Frontal cortex (tissue), 4 donors: ENCODE results near the gene ESRRB. TPM values are rescaled to one million over a fixed set of nuclear protein-coding genes. Genes with fewer than 3 reads are reported as not detected.

ENCODE experiments used
- DNase-seq, 2 donors: peaks; one replicate each; pipeline ENCODE4 v3.0.0; 2012; ENCODE audit warnings: low spot score in 2 of 2
- FAIRE-seq: peaks from 2 replicates; lab custom pipeline; 2012; peaks lifted over from hg19 to GRCh38; lab: Jason Lieb, UNC
- total RNA-seq: library from RNA; depleted of rRNA; stranded (reverse); fragments of >200 nt; gene quantifications from one replicate; pipeline ENCODE4 v1.2.3, GENCODE V29; 2014
- donor health status: control.
- donor health status: control.
- donor health status: control.

The ESRRB gene
- total RNA-seq, 1 donor from 2014 or later = under 0.01 TPM

DNA sequence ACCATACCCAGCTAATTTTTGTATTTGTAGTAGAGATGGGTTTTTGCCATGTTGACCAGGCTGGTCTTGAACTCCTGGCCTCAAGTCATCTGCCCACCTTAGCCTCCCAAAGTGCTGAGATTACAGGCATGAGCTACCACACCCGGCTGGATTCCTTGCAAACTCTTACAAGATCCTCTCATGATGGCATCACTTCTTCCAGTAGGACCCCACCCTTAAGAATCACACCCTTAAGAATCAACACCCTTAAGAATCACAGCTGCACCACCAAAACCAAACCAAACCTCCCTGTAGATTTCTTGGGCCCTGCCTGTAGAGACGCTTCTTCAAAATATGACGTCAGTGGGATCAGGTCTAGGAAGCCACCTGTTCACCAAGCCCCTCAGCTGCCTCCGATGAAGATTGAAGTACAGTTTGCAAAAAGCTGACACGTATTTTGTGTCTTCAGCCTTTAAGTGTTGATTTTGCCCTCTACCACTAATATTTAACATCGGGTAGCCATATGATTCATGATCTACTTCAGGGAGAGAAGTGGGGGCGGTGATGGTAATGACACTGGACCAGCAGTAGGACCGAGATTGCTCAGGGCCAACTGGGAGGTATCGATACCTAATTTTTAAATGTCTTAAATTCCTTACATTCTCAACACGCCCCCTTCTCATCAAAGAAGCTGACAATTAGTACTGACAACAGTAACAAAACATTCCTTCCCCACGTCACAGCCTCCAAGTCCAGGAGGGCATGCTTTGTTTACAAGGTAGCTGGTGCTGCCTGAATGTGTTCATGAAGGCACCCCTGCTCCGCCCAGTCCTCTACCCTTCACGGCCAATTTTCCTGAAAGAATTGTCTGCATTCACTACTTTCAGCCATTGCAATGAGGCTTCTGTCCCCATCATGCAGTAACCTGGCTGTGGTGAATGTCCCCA, 57.2 kb downstream of the ESRRB start:
- no peak for FAIRE-seq
- DNase-seq = no peak

- FAIRE-seq = no peak
- DNase-seq = no peak
Measured at GRCh38 chr14:76434220-76434619, 58.3 kb downstream of the ESRRB start.

GRCh38 chr14:76439237-76439775, 63.4 kb downstream of the ESRRB start:
- FAIRE-seq (no peak), DNase-seq (no peak)

DNA sequence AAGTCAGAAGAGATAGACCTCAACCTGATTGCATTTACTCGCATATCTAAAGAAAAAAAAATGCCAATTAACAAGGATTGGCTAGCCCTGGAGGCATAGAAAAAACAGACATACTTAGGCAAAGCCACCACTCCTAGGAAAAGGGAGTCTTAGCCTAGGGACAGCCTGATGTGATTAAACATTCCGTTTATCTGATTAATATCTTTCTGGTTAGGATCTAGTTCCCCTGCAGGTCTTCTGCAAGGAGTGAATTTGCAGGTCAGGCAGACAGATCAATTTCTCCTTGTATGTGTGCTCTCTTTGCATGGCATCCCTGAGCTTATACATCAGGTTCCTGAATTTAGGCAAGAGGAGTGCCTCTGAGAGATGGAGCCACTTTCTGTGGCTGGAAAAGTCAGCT, 70.5 kb downstream of the ESRRB start:
- DNase-seq = no peak
- FAIRE-seq = no peak

DNA sequence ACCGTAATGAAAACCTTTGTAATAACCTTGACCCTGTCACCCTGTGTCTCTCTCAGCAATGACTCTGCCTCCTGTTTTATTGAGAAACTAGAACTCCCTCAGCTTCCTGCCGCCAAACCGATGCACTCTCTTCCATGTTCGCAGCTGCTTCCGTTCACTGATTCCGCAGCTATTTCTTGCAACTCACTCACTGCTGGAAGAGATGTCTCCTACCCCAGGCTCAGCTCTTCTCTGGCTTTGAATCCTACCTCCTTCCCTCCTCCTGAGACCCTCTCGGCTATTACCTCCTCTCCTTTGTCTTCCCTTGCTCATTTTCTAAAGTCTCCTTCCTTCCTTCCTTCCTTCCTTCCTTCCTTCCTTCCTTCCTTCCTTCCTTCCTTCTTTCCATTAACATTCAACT, 71.0 kb downstream of the ESRRB start:
- no peak for DNase-seq
- FAIRE-seq = no peak

- FAIRE-seq (no peak), DNase-seq (no peak)
Measured at GRCh38 chr14:76450476-76450875, 74.5 kb downstream of the ESRRB start.

DNA sequence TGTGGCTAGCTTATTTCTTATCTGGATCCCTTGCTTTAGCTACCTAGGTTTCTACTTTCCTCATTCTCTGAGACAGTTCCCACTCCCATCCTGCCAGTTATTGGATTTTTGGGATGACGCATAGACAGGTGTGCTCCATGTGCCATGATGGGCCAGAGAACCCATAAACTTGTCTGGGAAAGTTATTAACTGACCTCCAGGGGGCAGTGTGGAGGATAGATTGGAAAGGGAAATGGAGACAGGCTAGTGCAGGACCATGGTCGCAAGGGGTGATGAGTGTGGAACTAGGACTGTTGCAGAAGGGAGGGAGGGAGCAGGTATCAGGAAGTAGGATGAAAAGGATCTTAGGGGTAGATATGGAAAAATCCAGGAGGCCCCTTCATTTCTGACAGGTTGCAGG, 80.3 kb downstream of the ESRRB start:
- no peak for FAIRE-seq
- peak in 1 of 2 donors; percentile 28 for DNase-seq

GRCh38 chr14:76456891-76457586, 81.1 kb downstream of the ESRRB start:
- no peak for FAIRE-seq
- no peak for DNase-seq

- DNase-seq (no peak), FAIRE-seq (no peak)
Measured at GRCh38 chr14:76457841-76458240, 81.9 kb downstream of the ESRRB start.

- no peak for DNase-seq
- FAIRE-seq = no peak
Measured at GRCh38 chr14:76461886-76462285, 85.9 kb downstream of the ESRRB start.

DNA sequence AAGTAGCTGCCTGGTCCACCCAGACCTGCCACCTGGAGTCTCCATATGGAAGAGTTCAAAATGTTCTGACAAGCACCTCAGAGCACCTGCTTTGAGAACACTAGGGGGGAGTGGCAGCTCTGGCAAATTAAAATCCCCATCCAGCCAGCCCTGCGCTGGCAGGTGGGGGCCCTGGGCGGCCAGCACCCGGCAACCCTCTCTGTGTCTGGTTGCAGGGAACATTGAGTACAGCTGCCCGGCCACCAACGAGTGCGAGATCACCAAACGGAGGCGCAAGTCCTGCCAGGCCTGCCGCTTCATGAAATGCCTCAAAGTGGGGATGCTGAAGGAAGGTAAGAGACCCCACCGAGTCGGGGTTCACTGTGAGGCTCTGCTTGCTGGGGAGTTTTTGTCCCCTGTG, 86.4 kb downstream of the ESRRB start:
- DNase-seq = no peak
- no peak for FAIRE-seq

DNA sequence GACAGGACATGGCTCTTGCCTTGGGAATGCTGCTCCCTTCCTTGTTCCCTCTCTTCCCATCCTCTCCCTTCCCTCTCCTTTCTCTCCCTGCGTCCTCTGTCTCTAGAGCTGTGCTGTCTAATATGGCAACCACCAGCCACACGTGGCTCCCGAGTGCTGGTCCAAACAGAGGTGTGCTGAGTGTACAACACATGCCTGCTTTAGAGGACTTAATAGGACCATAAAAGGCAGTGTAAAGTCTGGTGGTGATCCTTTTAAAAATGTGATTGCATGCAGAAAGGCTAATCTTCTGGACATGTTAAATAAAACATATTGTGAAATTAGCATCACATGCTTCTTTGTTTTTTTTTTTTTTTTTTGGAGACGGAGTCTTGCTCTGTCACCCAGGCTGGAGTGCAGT, 87.2 kb downstream of the ESRRB start:
- FAIRE-seq (no peak), DNase-seq (no peak)

GRCh38 chr14:76464856-76465255, 88.9 kb downstream of the ESRRB start:
- DNase-seq (no peak), FAIRE-seq (no peak)

DNA sequence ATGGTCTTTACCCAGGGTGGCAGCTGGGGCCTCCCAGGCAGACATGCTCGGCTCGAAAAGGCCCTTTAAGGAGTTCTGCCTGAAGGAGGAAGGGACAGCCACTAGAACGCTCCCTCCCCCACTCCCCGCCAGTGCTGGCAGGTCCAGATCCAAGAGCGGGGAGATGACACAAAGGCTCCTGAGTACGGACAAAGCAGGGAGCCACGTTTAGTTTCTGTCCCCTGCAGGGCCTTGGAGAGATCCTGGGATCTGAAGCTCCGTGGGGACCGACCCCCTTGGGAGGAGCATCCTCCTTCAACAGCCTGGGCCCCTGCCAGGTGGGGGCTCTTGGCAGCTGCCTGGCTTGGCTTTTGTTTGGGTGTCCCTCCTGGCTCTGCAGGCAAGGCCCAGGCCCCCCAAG, 89.7 kb downstream of the ESRRB start:
- no peak for DNase-seq
- no peak for FAIRE-seq

DNA sequence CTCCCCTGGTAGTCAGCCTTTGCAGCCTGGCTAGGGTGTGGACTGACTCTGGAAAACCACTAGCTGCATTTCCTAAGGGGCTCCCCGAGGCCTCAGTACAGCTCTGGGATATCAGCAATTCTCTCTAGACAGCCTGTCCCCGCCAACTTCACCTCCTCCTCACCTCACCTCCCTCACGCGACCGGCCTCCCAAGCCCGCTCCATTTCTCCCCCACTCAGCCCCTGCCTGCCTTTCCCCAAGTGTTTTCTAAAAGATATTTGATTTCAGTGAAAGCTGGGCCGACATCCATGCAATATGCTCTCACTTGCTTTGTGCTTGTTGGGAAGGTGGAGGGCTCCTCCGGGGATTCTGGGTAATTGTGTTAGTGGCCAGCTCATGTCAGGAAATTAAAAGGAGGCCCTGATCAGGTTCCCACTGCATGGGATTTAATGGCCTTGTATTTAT, 91.8 kb downstream of the ESRRB start:
- DNase-seq = no peak
- no peak for FAIRE-seq

GRCh38 chr14:76472199-76472723, 96.3 kb downstream of the ESRRB start:
- FAIRE-seq = no peak

DNA sequence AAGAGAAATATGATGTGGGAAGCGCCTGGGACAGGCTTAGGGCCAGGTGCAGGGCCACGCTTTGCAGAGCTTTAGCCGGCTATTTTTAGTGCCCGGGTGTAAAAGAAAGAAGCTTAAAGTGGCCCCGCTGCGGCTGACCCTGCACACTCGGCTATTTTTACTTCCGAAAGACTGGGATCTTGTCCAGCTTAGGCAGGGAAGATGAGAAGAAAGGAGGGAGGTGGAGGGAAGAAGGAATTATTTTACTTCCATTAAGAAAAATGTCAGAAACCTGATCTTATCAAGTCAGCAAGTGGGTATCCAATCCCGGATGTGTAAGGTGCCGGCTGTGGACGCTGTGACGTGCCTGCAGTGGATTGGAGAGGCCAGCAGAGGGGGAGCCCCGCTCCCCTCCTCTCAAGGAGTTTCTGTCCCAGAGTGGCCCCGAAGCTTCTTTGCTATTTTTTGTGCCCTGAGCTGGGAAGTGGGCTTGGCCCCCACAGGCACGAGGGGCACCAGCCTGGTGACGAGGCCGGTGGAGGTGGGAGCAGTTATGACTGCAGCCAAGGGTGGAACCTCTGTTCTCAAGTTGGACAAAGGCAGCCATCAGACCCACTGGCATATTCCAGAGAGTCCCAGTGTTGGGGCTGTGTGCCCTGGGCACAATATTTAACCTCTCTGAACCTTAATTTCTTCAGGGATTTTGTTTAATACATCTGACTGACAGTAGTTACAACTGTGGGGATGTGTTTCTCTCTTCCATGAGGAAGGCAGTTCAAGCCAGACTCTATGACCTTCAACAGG, 97.7 kb downstream of the ESRRB start:
- FAIRE-seq = no peak

More at GRCh38 chr14:76472199-76472723, 96.3 kb downstream of the ESRRB start:
- no peak for DNase-seq

DNA sequence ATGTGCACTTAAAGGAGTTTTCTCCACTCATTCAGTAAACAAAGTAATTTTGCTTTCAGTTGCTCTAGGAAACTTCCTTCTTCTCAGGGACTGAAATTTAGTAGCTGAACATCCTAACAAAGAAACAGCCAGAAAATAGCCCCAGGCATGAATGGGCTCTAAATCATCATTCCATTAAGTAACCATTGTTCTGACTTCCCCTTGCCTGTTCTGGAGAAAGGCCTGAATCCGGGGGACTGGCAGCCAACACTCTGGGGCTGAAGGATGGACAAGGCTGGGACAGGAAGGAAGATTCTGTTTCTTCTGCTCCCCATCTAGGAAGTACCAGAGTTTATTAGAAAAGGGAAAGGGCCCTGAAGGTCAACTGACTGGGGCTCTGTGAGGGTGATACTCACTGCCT, 104.5 kb downstream of the ESRRB start:
- no peak for DNase-seq
- no peak for FAIRE-seq

More for the DNA sequence above, 97.7 kb downstream of the ESRRB start:
- DNase-seq = peak in 1 of 2 donors; percentile 33

DNA sequence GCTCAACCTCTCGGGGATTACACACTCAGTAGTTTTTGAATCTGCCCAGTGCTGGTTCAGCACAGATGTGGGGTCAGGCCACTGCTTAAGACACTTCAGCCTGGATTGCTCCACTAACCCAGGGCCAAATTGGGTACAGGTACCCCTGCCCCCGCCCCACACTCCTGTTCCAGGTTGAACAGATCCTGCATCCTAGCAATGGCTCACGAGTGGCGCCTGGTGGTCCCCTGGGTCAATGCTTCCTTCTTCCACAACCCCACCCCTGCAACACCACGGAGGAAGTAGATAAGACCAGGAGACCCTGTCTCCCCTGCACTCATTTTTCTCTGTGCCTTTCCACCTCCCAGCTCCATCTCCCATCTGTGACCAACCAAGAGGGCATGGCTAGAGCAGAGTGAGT, 108.4 kb downstream of the ESRRB start:
- DNase-seq (no peak), FAIRE-seq (no peak)

- DNase-seq (no peak), FAIRE-seq (no peak)
Measured at GRCh38 chr14:76486251-76486743, 110.4 kb downstream of the ESRRB start.
